Left lung (tissue), 10 donors: ENCODE data around the gene VMP1. TPM values are rescaled to one million over a fixed set of nuclear protein-coding genes. Genes with fewer than 3 reads are reported as not detected.

ENCODE experiments used
- ATAC-seq: fragments of 200-7000 bp; cut with Tn5 transposase; one replicate; pipeline ENCODE4 v1.9.1; 2020; ENCODE audit warnings: moderate library complexity
- DNase-seq, 4 donors: peaks; one replicate each; pipeline ENCODE4 v3.0.0-alpha.2; 2013 to 2020
- H3K27ac ChIP-seq, 2 donors: fragments of 200-600 bp; sonication (generic) in 1 of 2; one replicate each; pipeline versions ENCODE4 v1.5.0 to v1.8.0; 2020 to 2021
- H3K27me3 ChIP-seq, 2 donors: fragments of 200-600 bp; sonication (generic) in 1 of 2; one replicate each; pipeline versions ENCODE4 v1.5.0 to v1.8.0; 2020 to 2021
- H3K36me3 ChIP-seq, 2 donors: fragments of 200-600 bp; sonication (generic) in 1 of 2; one replicate each; pipeline versions ENCODE4 v1.5.0 to v1.8.0; 2020 to 2021
- H3K4me1 ChIP-seq, 2 donors: fragments of 200-600 bp; one replicate each; pipeline ENCODE4 v1.8.0; 2021
- H3K4me3 ChIP-seq, 2 donors: fragments of 200-600 bp; sonication (generic) in 1 of 2; one replicate each; pipeline versions ENCODE4 v1.5.0 to v1.8.0; 2020 to 2021; ENCODE audit warnings: mild to moderate bottlenecking in 1 of 2
- H3K9me3 ChIP-seq, 2 donors: fragments of 200-600 bp; sonication (generic) in 1 of 2; one replicate each; pipeline versions ENCODE4 v1.5.0 to v1.8.0; 2020 to 2021
- intact Hi-C, 2 donors: fragments of 100-400 bp; cut with DNase I; formaldehyde crosslinking; loops; one replicate each; pipeline versions ENCODE4 v1.11.2 to v1.14.2; 2022
- polyA plus RNA-seq, 6 donors: library from polyadenylated mRNA; unstranded; fragments of 120-200 nt; gene quantifications; one replicate each; pipeline ENCODE4 v1.2.1, GENCODE V29; 2013; ENCODE audit not compliant: insufficient read length in 6 of 6
- total RNA-seq, 2 donors: library from RNA; stranded (reverse); fragmentation: NEBNext Ultra II Directional; extraction: Animal tissue kit (Norgen Biotek cat#: 25700); gene quantifications; one replicate each; pipeline ENCODE4 v1.2.1, GENCODE V29; 2021
- TF ChIP-seq, protein P1 (sequence below), 2 donors: fragments of 200-600 bp; sonication (generic) in 1 of 2; IDR thresholded peaks; one replicate each; pipeline versions ENCODE4 v1.5.0 to v1.8.0; 2021; ENCODE audit warnings: antibody characterized with exemption in 2 of 2
- donor health status: DM: no; HTN: yes; CAD: no.
- donor health status: DM: no; HTN: no; CAD: no.

Gene VMP1
- total and polyA plus RNA-seq, 8 donors: 98.2 to 343 (median 127) TPM

DNA sequence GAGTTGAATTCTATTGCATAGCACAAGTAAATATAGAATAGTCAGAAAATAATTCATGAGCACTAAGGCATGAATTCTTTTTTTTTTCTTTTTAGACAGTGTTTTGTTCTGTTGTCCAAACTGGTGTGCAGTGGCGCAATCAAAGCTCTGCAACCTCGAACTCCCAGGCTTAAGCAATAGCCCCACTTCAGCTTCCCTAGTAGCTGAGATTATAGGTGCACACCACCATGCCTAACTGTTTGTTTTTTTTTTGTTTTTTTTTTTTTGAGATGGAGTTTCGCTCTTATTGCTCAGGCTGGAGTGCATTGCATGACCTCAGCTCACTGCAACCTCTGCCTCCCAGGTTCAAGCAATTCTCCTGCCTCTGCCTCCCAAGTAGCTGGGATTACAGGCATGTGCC, 168.7 kb downstream of the VMP1 start:
- intact Hi-C loops: no loop called here
- Histone ChIP-seq H3K4me1 (peaks cover 0 to 10% of the 10 kb centered on the region in 2 donors), H3K9me3 (no peaks in the 10 kb centered on the region), H3K27ac (no peak overlapping the region), H3K36me3 (peaks cover 0 to 86% of the 10 kb centered on the region in 2 donors), H3K4me3 (no peak overlapping the region), H3K27me3 (no peaks in the 10 kb centered on the region)
- peak in 1 of 4 donors; percentile 11 for DNase-seq
- TF ChIP-seq, protein P1, sequence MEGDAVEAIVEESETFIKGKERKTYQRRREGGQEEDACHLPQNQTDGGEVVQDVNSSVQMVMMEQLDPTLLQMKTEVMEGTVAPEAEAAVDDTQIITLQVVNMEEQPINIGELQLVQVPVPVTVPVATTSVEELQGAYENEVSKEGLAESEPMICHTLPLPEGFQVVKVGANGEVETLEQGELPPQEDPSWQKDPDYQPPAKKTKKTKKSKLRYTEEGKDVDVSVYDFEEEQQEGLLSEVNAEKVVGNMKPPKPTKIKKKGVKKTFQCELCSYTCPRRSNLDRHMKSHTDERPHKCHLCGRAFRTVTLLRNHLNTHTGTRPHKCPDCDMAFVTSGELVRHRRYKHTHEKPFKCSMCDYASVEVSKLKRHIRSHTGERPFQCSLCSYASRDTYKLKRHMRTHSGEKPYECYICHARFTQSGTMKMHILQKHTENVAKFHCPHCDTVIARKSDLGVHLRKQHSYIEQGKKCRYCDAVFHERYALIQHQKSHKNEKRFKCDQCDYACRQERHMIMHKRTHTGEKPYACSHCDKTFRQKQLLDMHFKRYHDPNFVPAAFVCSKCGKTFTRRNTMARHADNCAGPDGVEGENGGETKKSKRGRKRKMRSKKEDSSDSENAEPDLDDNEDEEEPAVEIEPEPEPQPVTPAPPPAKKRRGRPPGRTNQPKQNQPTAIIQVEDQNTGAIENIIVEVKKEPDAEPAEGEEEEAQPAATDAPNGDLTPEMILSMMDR (IDR thresholded peaks at IDR 0.05): no peak
- no peak for ATAC-seq

DNA sequence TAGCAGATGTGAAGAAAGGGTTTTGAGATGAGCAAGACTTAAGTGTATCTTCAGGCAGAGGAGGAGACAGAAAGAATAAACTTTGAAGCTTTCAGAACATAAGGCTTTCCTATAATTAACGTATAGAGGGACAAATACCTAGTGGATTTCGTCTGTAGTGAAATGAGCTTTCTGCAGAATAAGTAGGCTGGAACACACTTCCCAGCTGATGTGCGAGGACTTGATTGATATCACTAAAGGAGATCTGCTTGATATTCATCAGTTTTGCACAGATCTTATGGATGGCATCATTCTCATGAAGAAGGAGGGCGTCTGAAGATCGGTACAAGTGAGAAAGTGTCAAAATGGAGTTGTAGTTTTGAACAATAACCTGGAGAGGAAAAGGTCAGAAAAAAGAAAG, 170.5 kb downstream of the VMP1 start:
- H3K4me3 ChIP-seq: no peak overlapping the region
- intact Hi-C loops: no loop called here
- ATAC-seq (no peak), DNase-seq (no peak)
- H3K36me3 ChIP-seq: peaks cover 0 to 88% of the 10 kb centered on the region in 2 donors
- H3K4me1 ChIP-seq: peaks cover 0 to 10% of the 10 kb centered on the region in 2 donors
- no peaks in the 10 kb centered on the region for H3K27me3 ChIP-seq
- TF ChIP-seq, protein P1 (IDR thresholded peaks at IDR 0.05): no peak
- H3K9me3 ChIP-seq: no peaks in the 10 kb centered on the region
- H3K27ac ChIP-seq: no peak overlapping the region

DNA sequence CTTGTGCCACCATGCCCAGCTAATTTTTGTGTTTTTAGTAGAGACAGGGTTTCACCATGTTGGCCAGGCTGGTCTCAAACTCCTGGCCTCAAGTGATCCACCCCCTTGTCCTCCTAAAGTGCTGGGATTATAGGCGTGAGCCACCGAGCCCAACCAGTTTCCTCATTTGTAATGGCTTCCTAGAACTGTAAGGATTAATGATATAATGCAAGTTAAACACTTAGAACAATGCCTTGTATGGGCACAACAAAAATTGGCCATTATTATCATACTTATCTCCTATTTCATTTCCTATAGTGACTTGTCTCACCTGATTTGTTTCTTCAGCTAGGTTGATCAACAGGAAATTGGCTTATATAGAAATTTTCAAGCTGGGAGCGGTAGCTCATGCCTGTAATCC, 171.2 kb downstream of the VMP1 start:
- Histone ChIP-seq H3K4me3 (no peak overlapping the region), H3K36me3 (peaks cover 0 to 88% of the 10 kb centered on the region in 2 donors), H3K9me3 (no peaks in the 10 kb centered on the region), H3K27ac (no peak overlapping the region), H3K27me3 (no peaks in the 10 kb centered on the region), H3K4me1 (peaks cover 0 to 10% of the 10 kb centered on the region in 2 donors)
- intact Hi-C loops: no loop called here
- TF ChIP-seq, protein P1 (IDR thresholded peaks at IDR 0.05): no peak
- DNase-seq (no peak), ATAC-seq (no peak)

- intact Hi-C loops: no loop called here
- Histone ChIP-seq H3K9me3 (no peaks in the 10 kb centered on the region), H3K36me3 (peaks cover 0 to 72% of the 10 kb centered on the region in 2 donors), H3K27ac (no peak overlapping the region), H3K4me3 (no peak overlapping the region), H3K4me1 (no peaks in the 10 kb centered on the region), H3K27me3 (no peaks in the 10 kb centered on the region)
- DNase-seq (peak in 1 of 4 donors; percentile 6), ATAC-seq (no peak)
- TF ChIP-seq, protein P1 (IDR thresholded peaks at IDR 0.05): no peak
Measured at GRCh38 chr17:59884861-59885260, 177.4 kb downstream of the VMP1 start.

DNA sequence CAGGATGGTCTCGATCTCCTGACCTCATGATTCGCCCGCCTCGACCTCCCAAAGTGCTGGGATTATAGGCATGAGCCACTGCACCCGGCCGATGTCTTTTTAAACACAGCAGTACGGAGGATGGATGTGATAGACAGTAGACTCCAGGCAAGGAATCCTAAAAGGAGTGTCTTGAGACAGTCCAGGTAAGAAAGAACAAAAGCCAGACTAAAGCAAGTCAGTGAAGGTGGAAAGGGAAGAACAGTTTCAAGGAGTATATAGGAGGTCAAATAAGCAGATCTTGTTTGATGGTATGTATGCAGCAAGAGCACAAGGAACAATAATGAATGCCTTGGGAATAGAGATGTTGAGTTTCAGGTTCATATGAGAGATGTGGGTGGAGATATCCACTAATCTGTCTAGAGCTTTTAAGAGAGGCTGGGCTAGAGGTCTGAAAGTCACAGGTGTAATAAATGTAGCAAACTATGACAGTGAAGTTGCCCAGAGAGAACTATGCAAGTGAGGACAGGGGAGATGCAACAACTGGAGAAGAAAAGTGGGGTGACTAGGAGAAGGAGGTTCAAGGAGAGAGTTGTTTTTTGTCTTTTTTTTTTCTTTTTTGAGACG, 180.8 kb downstream of the VMP1 start:
- H3K4me1 ChIP-seq: peaks cover 6 to 13% of the 10 kb centered on the region in 2 donors
- peaks cover 0 to 43% of the 10 kb centered on the region in 2 donors for H3K36me3 ChIP-seq
- ATAC-seq (no peak), DNase-seq (no peak)
- intact Hi-C loops: no loop called here
- no peak overlapping the region for H3K27ac ChIP-seq
- H3K4me3 ChIP-seq: no peak overlapping the region
- no peaks in the 10 kb centered on the region for H3K27me3 ChIP-seq
- no peaks in the 10 kb centered on the region for H3K9me3 ChIP-seq
- TF ChIP-seq, protein P1 (IDR thresholded peaks at IDR 0.05): no peak
